ENCODE data around the gene XYLT1. TPM values are rescaled to one million over a fixed set of nuclear protein-coding genes. Genes with fewer than 3 reads are reported as not detected.

The XYLT1 gene
- total RNA-seq, 1 experiment from 2014 or later: 14.5 TPM

DNA sequence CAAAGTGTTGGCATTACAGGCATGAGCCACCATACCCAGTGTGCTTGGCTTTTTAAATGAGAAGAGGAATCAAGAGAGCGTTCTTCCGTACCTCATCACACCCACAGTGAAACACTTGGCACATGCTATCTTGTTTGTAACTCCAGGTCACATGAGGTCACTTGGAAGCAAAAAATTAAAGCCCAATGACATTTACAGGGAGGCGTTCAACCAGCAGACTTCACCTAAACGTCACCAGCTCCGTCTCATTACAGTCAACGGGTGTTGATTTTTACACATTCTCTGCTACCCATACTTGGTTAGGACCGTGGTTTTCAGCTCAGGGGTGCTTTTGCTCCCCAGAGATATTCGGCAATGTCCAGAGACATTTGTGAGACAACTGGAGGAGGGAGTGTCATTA is 127.0 kb downstream of the XYLT1 start:
- Histone ChIP-seq H4K20me1 (ENCODE audit: control insufficient read depth, insufficient read depth, insufficient read length) (no peaks in the 10 kb centered on the region), H3T11ph (ENCODE audit: low read length) (no peak overlapping the region), H2BK5ac (ENCODE audit: insufficient read length, low read length) (no peak overlapping the region), H2BK20ac (ENCODE audit: low read depth, low read length, poor library complexity, severe bottlenecking) (no peak overlapping the region), H3K23me2 (ENCODE audit: insufficient read length, low read depth, low read length, poor library complexity, severe bottlenecking) (no peaks in the 10 kb centered on the region), H3K9me3 (ENCODE audit: control insufficient read depth, low read depth, low read length) (no peaks in the 10 kb centered on the region), H4K8ac (replicated peaks; ENCODE audit: insufficient read length, low read depth, low read length) (no peak overlapping the region), H3K4me2 (ENCODE audit: insufficient read depth, insufficient read length, low read length) (no peak overlapping the region), H2BK12ac (ENCODE audit: insufficient read length, low read depth, low read length) (no peak overlapping the region), H2AK5ac (ENCODE audit: insufficient read length, low read length) (no peak overlapping the region), H3K14ac (ENCODE audit: insufficient read depth, low read length) (no peak overlapping the region), H3K56ac (ENCODE audit: insufficient read length, low read depth, low read length) (no peak overlapping the region), H2BK15ac (ENCODE audit: low read depth, low read length) (no peak overlapping the region), H3K27me3 (ENCODE audit: insufficient read depth, low read length) (no peaks in the 10 kb centered on the region), H4K91ac (ENCODE audit: insufficient read length, low read depth, low read length) (no peak overlapping the region), H3K79me1 (ENCODE audit: insufficient read depth, low read depth, low read length, poor library complexity, severe bottlenecking) (no peaks in the 10 kb centered on the region), H3K9ac (ENCODE audit: extremely low read depth, insufficient read length, low read length) (no peak overlapping the region), H3K4me1 (ENCODE audit: insufficient read depth, low read length) (no peaks in the 10 kb centered on the region), H3K27ac (ENCODE audit: insufficient read length, low read depth, low read length) (no peak overlapping the region), H3K23ac (ENCODE audit: insufficient read length, low read depth, low read length) (no peak overlapping the region), H2AFZ (ENCODE audit: low read length) (no peak overlapping the region), H2BK120ac (ENCODE audit: low read depth, low read length, poor library complexity, severe bottlenecking) (no peak overlapping the region), H3K79me2 (ENCODE audit: insufficient read depth, low read length) (no peaks in the 10 kb centered on the region), H4K5ac (ENCODE audit: insufficient read length, low read depth, low read length) (no peak overlapping the region), H3K4ac (ENCODE audit: low read depth, low read length) (no peak overlapping the region), H3K18ac (ENCODE audit: insufficient read length, low read depth, low read length) (no peak overlapping the region)
- H3K4me3 Mint-ChIP-seq: no peak overlapping the region
- no peaks in the 10 kb centered on the region for H3K9me3 Mint-ChIP-seq
- no peak for DNase-seq
- H3K36me3 Mint-ChIP-seq (ENCODE audit: insufficient read depth in 1 of 3, low read depth in 3 of 3): no peaks in the 10 kb centered on the region; a peak in 2 of 7 replicates
- WGBS (ENCODE audit: extremely low coverage, insufficient read length, low lambda C conversion rate): no CpG with 5 or more reads among the region's 8 CpGs
- H3K27me3 Mint-ChIP-seq (ENCODE audit: low read depth): no peaks in the 10 kb centered on the region; the same call in 1 of the 2 replicates
- H3K27ac Mint-ChIP-seq: peak overlapping the region in 1 of 3 experiments; percentile 39; a peak in 1 of 7 replicates
- no peak for TF ChIP-seq CTCF (conservative IDR thresholded peaks at IDR 0.05)
- H3K4me1 Mint-ChIP-seq: no peaks in the 10 kb centered on the region; a peak in 1 of 4 replicates

Data from H9 (cell line).